Activated naive CD4-positive, alpha-beta T cell treated with anti-CD3 and anti-CD28 coated beads for 36 hours (primary cell): ENCODE data around the gene ARAF. TPM values are rescaled to one million over a fixed set of nuclear protein-coding genes. Genes with fewer than 3 reads are reported as not detected.

ENCODE experiments used
- CTCF ChIA-PET: fragments of 350-600 bp; sonication (Branson Sonifier 250); formaldehyde crosslinking; loops from one replicate; lab custom pipeline; 2021; ENCODE audit warnings: antibody characterized with exemption; lab: Charles Lee
- DNase-seq: peaks from one replicate; pipeline ENCODE4 v3.0.0-alpha.2; 2020
- H3K27ac Mint-ChIP-seq: one replicate; pipeline ENCODE4 v1.8.0; 2021; ENCODE audit warnings: mild to moderate bottlenecking, mixed read lengths
- H3K27me3 Mint-ChIP-seq: one replicate; pipeline ENCODE4 v1.8.0; 2021; ENCODE audit warnings: low read depth, mixed read lengths
- H3K36me3 Mint-ChIP-seq: one replicate; pipeline ENCODE4 v1.8.0; 2021; ENCODE audit warnings: low read depth, mixed read lengths
- H3K4me1 Mint-ChIP-seq: one replicate; pipeline ENCODE4 v1.8.0; 2021; ENCODE audit warnings: low read depth, mixed read lengths
- H3K4me3 Mint-ChIP-seq: one replicate; pipeline ENCODE4 v1.8.0; 2021; ENCODE audit warnings: mild to moderate bottlenecking, moderate library complexity, mixed read lengths
- H3K9me3 Mint-ChIP-seq: one replicate; pipeline ENCODE4 v1.8.0; 2021; ENCODE audit warnings: mixed read lengths
- intact Hi-C: fragments of 100-400 bp; cut with micrococcal nuclease; formaldehyde crosslinking; loops from one replicate; pipeline ENCODE4 v1.15.1; 2023
- microRNA-seq: library from miRNA; unstranded; fragments of <30 nt; microRNA quantifications from one replicate; pipeline ENCODE4 v1.2.0, GENCODE V29; 2022; ENCODE audit warnings: borderline microRNAs expressed, borderline replicate concordance
- total RNA-seq, 2 experiments: library from RNA; stranded (reverse); gene quantifications; one replicate each; pipeline ENCODE4 v1.2.3, GENCODE V29; 2021

Gene ARAF
- total RNA-seq, 2 experiments from 2014 or later, result 65.9 to 71.5 TPM

DNA sequence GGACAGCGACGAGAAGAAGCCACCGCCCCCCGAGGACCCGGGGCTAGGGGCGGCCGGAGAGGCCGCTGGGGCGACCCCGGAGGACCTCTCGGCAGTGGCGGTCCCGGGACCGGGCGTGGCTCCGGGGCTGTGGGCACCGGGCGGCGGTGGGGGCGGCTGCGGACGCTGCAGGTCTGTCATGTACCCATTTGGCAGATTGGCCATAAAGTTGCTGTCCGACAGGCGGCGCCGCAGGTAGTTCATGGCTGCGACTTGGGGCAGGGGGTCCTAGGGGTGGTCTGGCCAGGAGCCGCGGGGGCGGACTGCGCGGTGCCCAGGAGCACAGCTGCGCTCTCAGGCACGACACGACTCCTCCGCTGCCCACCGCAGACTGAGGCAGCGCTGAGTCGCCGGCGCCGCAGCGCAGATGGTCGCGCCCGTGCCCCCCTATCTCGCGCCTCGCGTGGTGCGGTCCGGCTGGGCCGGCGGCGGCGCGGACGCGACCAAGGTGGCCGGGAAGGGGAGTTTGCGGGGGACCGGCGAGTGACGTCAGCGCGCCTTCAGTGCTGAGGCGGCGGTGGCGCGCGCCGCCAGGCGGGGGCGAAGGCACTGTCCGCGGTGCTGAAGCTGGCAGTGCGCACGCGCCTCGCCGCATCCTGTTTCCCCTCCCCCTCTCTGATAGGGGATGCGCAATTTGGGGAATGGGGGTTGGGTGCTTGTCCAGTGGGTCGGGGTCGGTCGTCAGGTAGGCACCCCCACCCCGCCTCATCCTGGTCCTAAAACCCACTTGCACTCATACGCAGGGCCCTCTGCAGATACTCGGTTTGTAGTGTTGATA lies 58.7 kb downstream of the ARAF start, which contains the start of gene SYN1:
TSS of gene SYN1 (minus strand) at position 372 of the 817 bp plus-strand sequence. CDS start at position 243, 129 bp downstream.
- Mint-ChIP-seq H3K9me3 (no peaks in the 10 kb centered on the region), H3K4me3 (peak within 1 kb of the TSS; percentile 58), H3K4me1 (peaks cover 16% of the 10 kb centered on the region), H3K27ac (no peak within 1 kb of the TSS), H3K27me3 (no peaks in the 10 kb centered on the region), H3K36me3 (no peaks in the 10 kb centered on the region)
- peak; percentile 79 for DNase-seq
- CTCF ChIA-PET, result no interaction called here
- intact Hi-C loops, result loop anchor here (1.0 kb wide), 1 partner anchor 10 kb away; the partner anchor contains the start of gene CFP

DNA sequence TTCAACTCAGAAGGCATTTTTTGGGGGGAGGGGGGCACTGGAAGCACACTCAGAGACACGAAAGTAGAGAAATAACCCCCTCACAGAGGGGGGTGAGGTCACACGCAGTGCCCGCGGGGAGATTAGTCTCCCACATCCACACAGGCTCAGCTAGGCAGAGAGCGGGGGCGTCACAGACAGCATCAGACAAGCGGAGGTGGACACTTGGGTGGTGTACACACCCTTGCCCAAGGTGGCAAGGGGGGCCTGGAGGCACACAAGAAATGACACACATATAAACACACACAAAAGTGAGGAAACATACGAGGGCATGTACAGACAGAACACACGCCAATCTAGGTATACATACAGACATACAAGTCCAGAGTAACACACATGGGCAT lies 59.3 kb downstream of the ARAF start:
- Mint-ChIP-seq H3K4me1 (peaks cover 16% of the 10 kb centered on the region), H3K36me3 (no peaks in the 10 kb centered on the region), H3K27ac (no peak overlapping the region), H3K27me3 (no peaks in the 10 kb centered on the region), H3K9me3 (no peaks in the 10 kb centered on the region), H3K4me3 (peak overlapping the region; percentile 54)
- CTCF ChIA-PET, result no interaction called here
- intact Hi-C loops, result loop anchor here (1.0 kb wide), 1 partner anchor 9 kb away; the partner anchor contains the start of gene CFP
- DNase-seq, result no peak

Small RNA genes within 50 kb of the gene (microRNA-seq; reads per million reads assigned to microRNA genes)
- not detected for gene MIR4769

Other genes with a start within 250 kb of the ARAF start
- gene ZNF157, start 190.6 kb upstream of the ARAF start, total RNA-seq, result 1 to 10 TPM in 1 of 2 experiments, under 1 TPM in 1; 0.69 to 1.0 TPM
- 1 to 10 TPM; 4.6 to 6.4 TPM for gene ZNF41, start 78.0 kb upstream of the ARAF start, total RNA-seq
- gene TIMP1, start 21.2 kb downstream of the ARAF start, total RNA-seq, result 1 to 10 TPM; 6.7 to 9.4 TPM
- gene SYN1, start 58.7 kb downstream of the ARAF start, total RNA-seq, result under 1 TPM; 0.12 to 0.36 TPM
- 1 to 10 TPM; 5.1 to 6.8 TPM for gene CFP, start 68.7 kb downstream of the ARAF start, total RNA-seq
- 10 to 100 TPM; 58.1 to 58.8 TPM for gene ELK1, start 89.4 kb downstream of the ARAF start, total RNA-seq
- gene UXT, start 98.0 kb downstream of the ARAF start, total RNA-seq, result 100 to 1,000 TPM; 192 to 198 TPM